ENCODE measurements around the gene MAGEA11. TPM values are rescaled to one million over a fixed set of nuclear protein-coding genes. Genes with fewer than 3 reads are reported as not detected.

The MAGEA11 gene
- total RNA-seq, 2 experiments from 2014 or later: not detected

- ChIA-PET POLR2A (no interaction called here), CTCF (ENCODE audit: unreplicated experiment) (no interaction called here)
- no peaks in the 10 kb centered on the region for H4K20me1 ChIP-seq (ENCODE audit: insufficient read depth, low read length)
- H3K4me3 ChIP-seq (ENCODE audit: low read depth, low read length, poor library complexity, severe bottlenecking): no peak overlapping the region
- DNase-seq (ENCODE audit: low spot score): no peak
- no peaks in the 10 kb centered on the region for H3K36me3 ChIP-seq (ENCODE audit: insufficient read depth, low read length)
- no peaks in the 10 kb centered on the region for H3K79me2 ChIP-seq (ENCODE audit: insufficient read depth, low read depth, low read length)
- BruUV-seq (replicated peaks): no TSS peak
- no peak overlapping the region for H2AFZ ChIP-seq (ENCODE audit: low read length)
- no peak overlapping the region for H3K27ac ChIP-seq (ENCODE audit: low read depth, low read length, poor library complexity, severe bottlenecking)
- no peaks in the 10 kb centered on the region for H3K9me2 ChIP-seq (ENCODE audit: insufficient read depth, low read length)
- no peak for TF ChIP-seq EZH2phosphoT487 (IDR thresholded peaks at IDR 0.05; ENCODE audit: borderline replicate concordance, low read depth, low read length)
- no peak for TF ChIP-seq CTCF (conservative IDR thresholded peaks at IDR 0.05; ENCODE audit: low read length)
- H3K9me3 ChIP-seq (ENCODE audit: low read length): no peaks in the 10 kb centered on the region
- intact Hi-C loops (cut with micrococcal nuclease; ENCODE audit: unreplicated experiment): no loop called here
- H3K4me1 ChIP-seq (ENCODE audit: insufficient read depth, low read length, poor library complexity, severe bottlenecking): no peaks in the 10 kb centered on the region
- no peak overlapping the region for H3K4me2 ChIP-seq (ENCODE audit: low read length)
Observed at GRCh38 chrX:149681182-149681581, 30.7 kb upstream of the MAGEA11 start.

GRCh38 chrX:149682031-149682430, 29.8 kb upstream of the MAGEA11 start:
- Histone ChIP-seq H4K20me1 (ENCODE audit: insufficient read depth, low read length) (no peaks in the 10 kb centered on the region), H3K9me3 (ENCODE audit: low read length) (no peaks in the 10 kb centered on the region), H3K4me2 (ENCODE audit: low read length) (no peak overlapping the region), H3K36me3 (ENCODE audit: insufficient read depth, low read length) (no peaks in the 10 kb centered on the region), H3K4me3 (ENCODE audit: low read depth, low read length, poor library complexity, severe bottlenecking) (no peak overlapping the region), H3K9me2 (ENCODE audit: insufficient read depth, low read length) (no peaks in the 10 kb centered on the region), H3K79me2 (ENCODE audit: insufficient read depth, low read depth, low read length) (no peaks in the 10 kb centered on the region), H3K27ac (ENCODE audit: low read depth, low read length, poor library complexity, severe bottlenecking) (no peak overlapping the region), H3K4me1 (ENCODE audit: insufficient read depth, low read length, poor library complexity, severe bottlenecking) (no peaks in the 10 kb centered on the region), H2AFZ (ENCODE audit: low read length) (no peak overlapping the region)
- intact Hi-C loops (cut with micrococcal nuclease; ENCODE audit: unreplicated experiment): no loop called here
- ChIA-PET CTCF (ENCODE audit: unreplicated experiment) (no interaction called here), POLR2A (no interaction called here)
- no peak for DNase-seq (ENCODE audit: low spot score)
- BruUV-seq (replicated peaks): no TSS peak
- TF ChIP-seq EZH2phosphoT487 (IDR thresholded peaks at IDR 0.05; ENCODE audit: borderline replicate concordance, low read depth, low read length) (no peak), CTCF (conservative IDR thresholded peaks at IDR 0.05; ENCODE audit: low read length) (no peak)

- Histone ChIP-seq H2AFZ (ENCODE audit: low read length) (no peak overlapping the region), H3K36me3 (ENCODE audit: insufficient read depth, low read length) (no peaks in the 10 kb centered on the region), H3K9me3 (ENCODE audit: low read length) (no peaks in the 10 kb centered on the region), H3K4me2 (ENCODE audit: low read length) (no peak overlapping the region), H3K4me1 (ENCODE audit: insufficient read depth, low read length, poor library complexity, severe bottlenecking) (no peaks in the 10 kb centered on the region), H3K9me2 (ENCODE audit: insufficient read depth, low read length) (no peaks in the 10 kb centered on the region), H3K4me3 (ENCODE audit: low read depth, low read length, poor library complexity, severe bottlenecking) (no peak overlapping the region), H3K27ac (ENCODE audit: low read depth, low read length, poor library complexity, severe bottlenecking) (no peak overlapping the region), H3K79me2 (ENCODE audit: insufficient read depth, low read depth, low read length) (no peaks in the 10 kb centered on the region), H4K20me1 (ENCODE audit: insufficient read depth, low read length) (no peaks in the 10 kb centered on the region)
- no TSS peak for BruUV-seq (replicated peaks)
- CTCF ChIA-PET (ENCODE audit: unreplicated experiment): no interaction called here
- POLR2A ChIA-PET: no interaction called here
- TF ChIP-seq EZH2phosphoT487 (IDR thresholded peaks at IDR 0.05; ENCODE audit: borderline replicate concordance, low read depth, low read length) (no peak), CTCF (conservative IDR thresholded peaks at IDR 0.05; ENCODE audit: low read length) (no peak)
- intact Hi-C loops (cut with micrococcal nuclease; ENCODE audit: unreplicated experiment): no loop called here
- DNase-seq (ENCODE audit: low spot score): no peak
Observed at GRCh38 chrX:149682956-149683947, 28.6 kb upstream of the MAGEA11 start.

Measured in OCI-LY7 (cell line).